Muscle of back (tissue), 10 donors: ENCODE results near the gene MGST1. TPM values are rescaled to one million over a fixed set of nuclear protein-coding genes. Genes with fewer than 3 reads are reported as not detected.

ENCODE experiments used
- polyA plus RNA-seq, 10 donors: library from polyadenylated mRNA; unstranded; fragments of 120-200 nt; gene quantifications; one replicate each; pipeline ENCODE4 v1.2.1, GENCODE V29; 2013; ENCODE audit not compliant: insufficient read length in 10 of 10

Gene MGST1
- polyA plus RNA-seq, 10 donors = 8.4 to 32.9 (median 16.0) TPM

Other genes starting within 250 kb of the MGST1 start
- not detected for gene SLC15A5, start 70.0 kb upstream of the MGST1 start, polyA plus RNA-seq